Colonic mucosa (tissue), 4 donors: ENCODE results near the gene SLC49A3. TPM values are rescaled to one million over a fixed set of nuclear protein-coding genes. Genes with fewer than 3 reads are reported as not detected.
"Not testable (repeated sequence)": the region's sequence is repeated elsewhere in the genome, so short reads cannot be mapped to it uniquely, and the experiment has no call there.

ENCODE experiments used
- DNase-seq: peaks from one replicate; pipeline ENCODE4 v3.0.0-alpha.2; 2020
- H3K27ac ChIP-seq: fragments of 200-600 bp; one replicate; pipeline ENCODE4 v1.8.0; 2021
- H3K27me3 ChIP-seq: fragments of 200-600 bp; one replicate; pipeline ENCODE4 v1.8.0; 2021
- H3K36me3 ChIP-seq: fragments of 200-600 bp; one replicate; pipeline ENCODE4 v1.8.0; 2021
- H3K4me1 ChIP-seq: fragments of 200-600 bp; one replicate; pipeline ENCODE4 v1.8.0; 2021; ENCODE audit warnings: mild to moderate bottlenecking
- H3K4me3 ChIP-seq: fragments of 200-600 bp; one replicate; pipeline ENCODE4 v1.8.0; 2021
- H3K9ac ChIP-seq, 2 donors: one replicate each; pipeline ENCODE4 v1.7.0; 2013; ENCODE audit warnings: control low read depth in 2 of 2, low read depth in 2 of 2, low read length in 2 of 2
- H3K9me3 ChIP-seq: fragments of 200-600 bp; one replicate; pipeline ENCODE4 v1.8.0; 2021
- CTCF ChIP-seq: fragments of 200-600 bp; IDR thresholded peaks from one replicate; pipeline ENCODE4 v1.8.0; 2022; ENCODE audit warnings: antibody characterized with exemption, mild to moderate bottlenecking
- intact Hi-C: fragments of 100-400 bp; cut with DNase I; formaldehyde crosslinking; loops from one replicate; pipeline ENCODE4 v1.14.1; 2022
- total RNA-seq, 2 donors: library from RNA; stranded (reverse); fragmentation: NEBNext Ultra II Directional in 1 of 2; extraction: Animal tissue kit (Norgen Biotek cat#: 25700) in 1 of 2; gene quantifications; one replicate each; pipeline ENCODE4 v1.2.1, GENCODE V29; 2021
- donor health status: healthy.
- donor health status: DM: no; HTN: no; CAD: no.
- donor health status: DM: no; HTN: no; CAD: no.

Gene SLC49A3
- total RNA-seq, 2 donors from 2014 or later: 7.1 to 8.4 TPM

DNA sequence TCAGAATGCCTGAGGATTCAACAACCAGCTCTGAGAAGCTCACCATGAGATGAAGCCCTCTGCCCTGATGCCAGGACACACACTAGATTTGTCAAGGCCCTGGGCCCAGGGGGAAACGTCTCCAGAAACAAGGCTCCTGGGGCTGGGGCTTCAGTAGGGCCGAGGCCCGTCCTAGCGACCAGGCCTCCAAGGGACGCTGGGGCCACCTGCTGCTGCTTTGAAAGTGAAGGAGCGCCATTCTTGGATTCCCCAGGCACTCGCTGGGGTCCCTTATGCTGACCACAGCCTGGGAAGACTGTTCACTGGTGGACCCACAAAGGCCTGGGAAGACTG lies 39.7 kb downstream of the SLC49A3 start:
- Histone ChIP-seq H3K36me3 (no peaks in the 10 kb centered on the region), H3K9ac (no peak overlapping the region), H3K4me3 (no peak overlapping the region), H3K9me3 (no peaks in the 10 kb centered on the region), H3K27me3 (peaks cover 14% of the 10 kb centered on the region), H3K27ac (no peak overlapping the region), H3K4me1 (no peaks in the 10 kb centered on the region)
- intact Hi-C loops: no loop called here
- no peak for TF ChIP-seq CTCF
- no peak for DNase-seq

- Histone ChIP-seq H3K4me1 (no peaks in the 10 kb centered on the region), H3K9ac (no peak overlapping the region), H3K9me3 (no peaks in the 10 kb centered on the region), H3K4me3 (no peak overlapping the region), H3K27me3 (peaks cover 14% of the 10 kb centered on the region), H3K27ac (no peak overlapping the region), H3K36me3 (no peaks in the 10 kb centered on the region)
- intact Hi-C loops: no loop called here
- DNase-seq: no peak
- no peak for TF ChIP-seq CTCF
These were observed 40.2 kb downstream of the SLC49A3 start for GRCh38 chr4:648579-649292.

DNA sequence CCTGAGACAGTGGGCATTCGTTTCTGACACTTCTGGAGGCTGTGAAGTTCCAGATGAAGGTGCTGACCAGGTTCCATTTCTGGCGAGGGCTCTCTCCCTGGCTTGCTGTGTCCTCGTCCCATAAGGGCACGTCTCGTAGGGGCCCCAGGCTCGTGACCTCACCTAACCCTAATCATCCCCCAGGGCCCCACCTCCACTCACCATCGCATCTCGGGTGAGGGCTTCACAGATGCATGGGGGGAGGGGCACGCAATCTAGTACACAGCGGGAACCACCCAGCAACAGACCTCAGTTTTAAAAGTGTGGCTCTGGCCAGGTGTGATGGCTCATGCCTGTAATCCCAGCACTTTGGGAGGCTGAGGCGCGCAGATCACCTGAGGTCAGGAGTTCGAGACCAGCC lies 41.5 kb downstream of the SLC49A3 start:
- intact Hi-C loops: no loop called here
- Histone ChIP-seq H3K4me3 (no peak overlapping the region), H3K27me3 (peaks cover 14% of the 10 kb centered on the region), H3K27ac (no peak overlapping the region), H3K4me1 (no peaks in the 10 kb centered on the region), H3K36me3 (no peaks in the 10 kb centered on the region), H3K9ac (no peak overlapping the region), H3K9me3 (no peaks in the 10 kb centered on the region)
- DNase-seq: no peak
- TF ChIP-seq CTCF: no peak

- no peak for TF ChIP-seq CTCF
- Histone ChIP-seq H3K4me1 (no peaks in the 10 kb centered on the region), H3K27ac (no peak overlapping the region), H3K9me3 (no peaks in the 10 kb centered on the region), H3K27me3 (peaks cover 11% of the 10 kb centered on the region), H3K4me3 (no peak overlapping the region), H3K36me3 (no peaks in the 10 kb centered on the region), H3K9ac (no peak overlapping the region)
- DNase-seq: no peak
- intact Hi-C loops: no loop called here
These were observed 42.5 kb downstream of the SLC49A3 start for GRCh38 chr4:646460-646859.

- H3K4me1 ChIP-seq, H3K9ac ChIP-seq, H3K27me3 ChIP-seq, H3K4me3 ChIP-seq, H3K9me3 ChIP-seq, DNase-seq, H3K36me3 ChIP-seq, H3K27ac ChIP-seq, intact Hi-C loops: not testable (repeated sequence)
These were observed 46.6 kb downstream of the SLC49A3 start for GRCh38 chr4:642366-642765.

DNA sequence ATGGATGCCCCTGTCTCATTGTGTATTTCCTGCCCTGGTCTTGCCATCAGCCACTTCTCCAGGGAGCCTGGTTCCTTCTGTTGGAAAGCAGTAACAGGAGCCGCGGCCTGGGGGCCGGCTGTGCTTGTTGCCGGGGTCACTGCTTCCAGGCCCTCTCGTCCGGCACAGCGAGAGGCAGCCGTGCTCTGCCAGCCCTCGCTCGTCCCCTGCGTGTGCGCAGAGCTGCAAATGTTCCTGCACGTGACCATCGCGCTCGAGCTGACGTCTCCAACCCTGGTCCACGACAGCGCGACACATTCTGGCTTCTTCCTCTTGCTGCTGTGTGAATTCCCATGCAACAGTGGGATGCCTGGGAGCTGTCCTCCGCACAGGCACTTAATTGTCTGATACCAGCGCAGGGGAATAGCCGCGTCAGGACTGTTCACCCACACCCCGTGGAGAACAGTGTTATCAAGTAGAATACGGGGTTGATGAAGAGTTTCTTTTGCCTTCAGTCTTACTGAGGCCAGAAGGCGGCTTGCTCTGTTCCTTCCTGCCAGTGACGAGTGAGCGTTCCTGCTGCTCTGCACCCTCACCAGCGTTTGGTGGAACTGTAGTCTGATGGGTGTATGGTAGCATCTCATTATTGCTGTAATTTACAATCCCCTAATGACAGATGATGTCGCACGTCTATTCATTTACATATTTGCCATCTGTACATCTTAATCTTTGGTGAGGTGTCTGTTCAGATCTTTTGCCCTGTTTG lies 51.2 kb downstream of the SLC49A3 start:
- H3K27me3 ChIP-seq: no peaks in the 10 kb centered on the region
- intact Hi-C loops: no loop called here
- H3K27ac ChIP-seq: no peak overlapping the region
- H3K36me3 ChIP-seq: no peaks in the 10 kb centered on the region
- H3K4me1 ChIP-seq: no peaks in the 10 kb centered on the region
- no peak for DNase-seq
- H3K4me3 ChIP-seq: no peak overlapping the region
- no peak overlapping the region for H3K9ac ChIP-seq
- H3K9me3 ChIP-seq: no peaks in the 10 kb centered on the region
- TF ChIP-seq CTCF: no peak
